HG02943 (cell line): ENCODE results near the gene TAX1BP3.

Experiments used
- ATAC-seq: cut with Tn5 transposase; IDR thresholded peaks from one replicate; pipeline ENCODE4 v1.9.1; 2021; ENCODE audit warnings: mild to moderate bottlenecking, low read depth, moderate library complexity; ENCODE audit not compliant: unreplicated experiment

Gene TAX1BP3

GRCh38 chr17:3689262-3690093 is 21.1 kb upstream of the TAX1BP3 start:
- no peak for ATAC-seq

DNA sequence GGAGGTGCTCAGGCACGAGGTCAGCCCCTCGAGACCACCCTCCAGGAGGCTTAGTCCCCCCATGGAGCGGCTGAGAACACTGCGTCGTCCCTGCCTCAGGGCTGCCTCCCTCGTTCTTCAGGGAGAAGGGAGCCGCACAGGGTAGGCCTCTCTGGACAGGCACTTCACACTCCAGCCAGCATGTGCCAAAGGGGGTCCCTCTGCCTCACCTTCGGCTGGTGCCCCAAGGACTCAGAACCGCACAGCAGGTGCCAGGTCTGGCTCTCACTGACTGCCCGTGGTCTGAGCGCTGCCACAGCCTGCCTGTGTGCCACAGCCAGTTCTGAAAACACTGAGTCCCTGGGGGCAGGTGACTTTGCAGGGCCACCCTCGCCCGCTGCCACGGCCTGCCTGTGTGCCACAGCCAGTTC is 20.5 kb upstream of the TAX1BP3 start:
- no peak for ATAC-seq

DNA sequence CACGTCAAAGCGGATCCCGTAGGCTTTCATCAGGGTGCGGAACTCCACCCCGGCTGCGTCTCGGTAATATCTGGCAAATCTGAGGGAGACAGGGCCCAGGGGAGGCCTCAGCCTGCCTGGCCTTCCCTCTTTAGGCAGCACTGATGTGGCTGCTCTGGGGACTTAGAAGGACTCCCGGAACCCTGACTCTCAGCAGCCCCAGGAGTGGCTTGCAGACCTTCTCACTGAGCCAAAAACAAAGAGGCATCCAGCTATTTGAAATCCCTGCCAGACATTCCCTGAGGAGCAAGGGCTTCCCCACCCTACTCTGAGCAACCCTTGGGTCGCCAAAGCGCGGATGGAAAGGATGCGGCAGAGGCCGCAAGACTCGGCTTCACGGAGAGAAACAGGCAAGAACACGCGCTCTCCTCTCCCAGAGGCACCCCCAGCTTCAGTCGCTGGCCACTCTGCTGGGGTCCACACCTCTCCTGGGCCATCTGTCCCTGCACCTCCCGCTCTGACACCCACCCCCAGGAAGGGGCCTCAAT is 19.7 kb upstream of the TAX1BP3 start:
- ATAC-seq = no peak

- no peak for ATAC-seq
Measured at GRCh38 chr17:3685174-3685573, 16.8 kb upstream of the TAX1BP3 start.

GRCh38 chr17:3683054-3683511 is 14.7 kb upstream of the TAX1BP3 start:
- no peak for ATAC-seq

DNA sequence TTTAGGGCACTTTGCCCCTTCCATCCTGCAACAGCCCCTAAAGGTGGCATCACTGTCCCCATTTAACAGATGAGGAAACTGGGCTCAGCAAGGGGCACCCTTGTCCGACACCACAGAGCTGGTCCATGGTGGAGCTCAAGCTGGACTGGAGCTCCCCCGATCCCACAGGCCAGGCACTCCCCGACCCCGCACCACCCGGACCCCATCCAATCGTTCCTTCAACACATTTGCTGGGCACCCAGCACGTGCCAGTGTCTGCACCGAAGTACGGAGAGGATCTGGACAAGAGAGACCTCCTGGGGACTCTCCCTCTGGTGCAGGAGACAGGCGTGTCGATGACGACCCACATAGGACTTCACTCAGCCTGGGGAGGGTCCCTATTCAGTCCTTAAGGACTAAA is 13.7 kb upstream of the TAX1BP3 start:
- no peak for ATAC-seq

DNA sequence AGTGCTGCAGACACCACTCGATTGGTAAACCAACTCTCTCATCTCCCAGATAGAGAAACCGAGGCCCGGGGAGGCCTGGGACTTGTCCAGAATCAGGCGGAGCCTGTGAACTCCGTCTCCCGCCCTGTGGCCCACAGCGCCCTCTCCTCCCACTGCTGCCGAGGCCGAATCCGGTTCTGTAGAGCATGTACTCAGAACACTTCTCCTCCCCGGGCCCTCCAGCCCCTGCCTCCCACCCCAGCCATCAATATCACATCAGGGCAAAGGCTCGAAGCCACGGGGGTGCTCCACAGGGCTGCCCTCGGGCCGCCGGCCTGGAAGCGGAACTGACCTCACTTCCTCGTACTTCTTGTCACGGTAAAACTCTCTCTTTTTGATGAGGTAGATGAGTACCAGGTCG is 13.2 kb upstream of the TAX1BP3 start:
- no peak for ATAC-seq

- no peak for ATAC-seq
Measured at GRCh38 chr17:3681057-3681456, 12.7 kb upstream of the TAX1BP3 start.

DNA sequence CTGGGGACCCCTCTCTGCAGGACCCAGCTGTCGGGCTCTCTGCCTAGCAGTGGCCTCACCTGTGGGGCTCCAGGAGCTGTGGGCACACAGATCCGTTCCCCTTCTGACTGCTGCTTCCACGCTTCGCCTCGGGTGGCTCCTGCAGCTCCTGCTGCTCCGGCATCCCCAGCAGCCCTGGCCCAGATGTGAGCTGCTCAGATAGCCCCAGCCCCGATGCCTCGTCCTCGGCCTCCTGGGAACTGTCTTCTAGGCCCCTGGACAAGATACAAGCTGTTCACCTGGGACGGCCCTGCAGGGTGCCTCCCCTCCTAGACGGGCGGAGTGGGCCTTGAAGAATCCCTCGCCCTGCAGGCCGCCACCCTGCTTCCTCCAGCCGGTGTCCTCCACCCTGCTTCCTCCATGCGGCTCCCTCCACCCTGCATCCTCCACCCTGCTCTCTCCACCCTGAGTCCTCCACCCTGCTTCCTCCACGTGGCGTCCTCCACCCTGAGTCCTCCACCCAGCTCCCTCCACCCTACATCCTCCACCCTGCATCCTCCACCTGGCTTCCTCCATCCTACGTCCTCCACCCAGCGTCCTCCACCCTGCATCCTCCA is 11.3 kb upstream of the TAX1BP3 start:
- no peak for ATAC-seq

GRCh38 chr17:3678821-3679530 is 10.6 kb upstream of the TAX1BP3 start:
- no peak for ATAC-seq

DNA sequence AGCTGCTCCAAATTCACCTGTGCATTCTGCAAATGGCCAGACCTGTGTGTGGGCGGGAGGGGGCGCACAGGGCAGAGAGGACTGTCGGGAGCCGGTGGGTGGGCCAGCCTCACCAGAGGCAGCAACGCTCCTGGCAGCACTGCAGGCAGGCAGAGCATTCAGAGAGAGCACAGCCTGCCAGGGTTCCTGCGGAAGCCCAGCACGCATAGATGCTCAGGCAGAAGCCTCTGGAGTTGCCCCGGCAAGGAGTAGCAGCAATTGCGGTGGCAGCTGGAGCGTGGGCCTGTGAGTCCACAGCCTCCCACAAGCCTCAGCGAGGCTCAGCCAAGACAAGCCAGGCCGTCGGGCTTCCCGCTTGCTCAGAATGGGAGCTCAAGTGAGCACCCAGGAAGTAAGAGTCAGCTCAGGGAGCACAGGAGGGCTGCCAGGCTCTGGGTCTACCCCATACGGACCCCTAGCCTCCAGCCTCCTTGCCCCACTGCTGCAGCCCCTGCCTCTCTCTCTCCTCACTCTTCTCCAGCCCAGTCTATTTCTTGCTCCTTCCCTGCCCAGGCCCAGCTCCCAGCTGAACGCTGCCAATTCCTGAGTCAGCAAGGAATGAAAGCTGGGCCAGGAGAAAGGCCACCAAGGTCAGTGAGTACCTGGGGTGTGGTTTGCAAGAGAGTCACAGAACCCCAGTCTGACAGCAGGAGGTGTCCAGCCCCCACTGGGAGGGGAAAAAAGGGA is 9.9 kb upstream of the TAX1BP3 start:
- no peak for ATAC-seq

GRCh38 chr17:3675886-3676285 is 7.5 kb upstream of the TAX1BP3 start:
- ATAC-seq = no peak

- ATAC-seq = no peak
Measured at GRCh38 chr17:3672571-3672970, 4.2 kb upstream of the TAX1BP3 start.

DNA sequence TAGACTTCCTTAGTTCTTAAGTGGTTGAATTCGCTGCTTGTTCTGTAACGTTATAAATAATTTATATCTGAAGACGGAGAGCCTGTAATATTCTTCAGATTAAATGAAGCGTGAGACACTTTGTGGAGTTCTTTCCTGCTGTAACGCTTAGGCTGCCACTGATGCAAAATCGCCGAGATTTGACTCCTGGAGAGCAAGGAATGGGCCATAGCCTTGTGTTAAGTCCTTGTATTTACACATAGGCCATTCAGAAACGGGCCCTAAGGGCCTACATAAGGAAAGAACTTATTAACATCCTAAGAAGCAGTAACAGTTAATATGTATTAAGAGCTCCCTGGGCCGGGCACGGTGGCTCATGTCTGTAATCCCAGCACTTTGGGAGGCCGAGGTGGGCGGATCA is 1.2 kb upstream of the TAX1BP3 start:
- ATAC-seq = no peak

DNA sequence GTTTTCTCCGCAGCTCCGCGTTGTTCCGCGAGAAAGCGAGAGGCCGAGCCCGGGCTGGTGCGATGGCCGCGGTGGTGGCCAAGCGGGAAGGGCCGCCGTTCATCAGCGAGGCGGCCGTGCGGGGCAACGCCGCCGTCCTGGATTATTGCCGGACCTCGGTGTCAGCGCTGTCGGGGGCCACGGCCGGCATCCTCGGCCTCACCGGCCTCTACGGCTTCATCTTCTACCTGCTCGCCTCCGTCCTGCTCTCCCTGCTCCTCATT is 638 bp upstream of the TAX1BP3 start:
- no peak for ATAC-seq

GRCh38 chr17:3667366-3668278 is 756 bp downstream of the TAX1BP3 start:
- no peak for ATAC-seq

- ATAC-seq = no peak
Measured at GRCh38 chr17:3666516-3666915, 1.9 kb downstream of the TAX1BP3 start.

DNA sequence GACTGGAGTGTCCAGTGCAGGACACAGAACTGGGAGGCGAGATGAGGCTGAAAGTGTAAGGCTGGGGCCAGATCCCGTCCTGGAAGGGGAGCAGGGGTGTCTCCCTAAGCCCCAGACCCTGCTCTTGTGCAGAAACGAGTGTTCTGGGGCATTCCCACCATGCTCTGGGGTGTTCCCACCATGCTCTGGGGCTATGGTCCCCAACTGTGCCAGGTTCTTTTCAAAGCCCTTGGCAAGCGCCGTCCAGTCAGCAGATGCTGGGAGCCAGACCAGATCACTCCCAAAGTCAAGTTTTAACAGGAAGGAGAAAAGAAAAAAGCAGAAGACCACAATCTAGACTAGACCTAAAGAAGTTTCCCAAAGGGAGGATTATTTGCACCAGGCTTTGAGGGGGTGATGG is 2.5 kb downstream of the TAX1BP3 start:
- ATAC-seq = no peak

- ATAC-seq = no peak
Measured at GRCh38 chr17:3663102-3664011, 5.0 kb downstream of the TAX1BP3 start.
